ENCODE results near the gene HYAL3.

DNA sequence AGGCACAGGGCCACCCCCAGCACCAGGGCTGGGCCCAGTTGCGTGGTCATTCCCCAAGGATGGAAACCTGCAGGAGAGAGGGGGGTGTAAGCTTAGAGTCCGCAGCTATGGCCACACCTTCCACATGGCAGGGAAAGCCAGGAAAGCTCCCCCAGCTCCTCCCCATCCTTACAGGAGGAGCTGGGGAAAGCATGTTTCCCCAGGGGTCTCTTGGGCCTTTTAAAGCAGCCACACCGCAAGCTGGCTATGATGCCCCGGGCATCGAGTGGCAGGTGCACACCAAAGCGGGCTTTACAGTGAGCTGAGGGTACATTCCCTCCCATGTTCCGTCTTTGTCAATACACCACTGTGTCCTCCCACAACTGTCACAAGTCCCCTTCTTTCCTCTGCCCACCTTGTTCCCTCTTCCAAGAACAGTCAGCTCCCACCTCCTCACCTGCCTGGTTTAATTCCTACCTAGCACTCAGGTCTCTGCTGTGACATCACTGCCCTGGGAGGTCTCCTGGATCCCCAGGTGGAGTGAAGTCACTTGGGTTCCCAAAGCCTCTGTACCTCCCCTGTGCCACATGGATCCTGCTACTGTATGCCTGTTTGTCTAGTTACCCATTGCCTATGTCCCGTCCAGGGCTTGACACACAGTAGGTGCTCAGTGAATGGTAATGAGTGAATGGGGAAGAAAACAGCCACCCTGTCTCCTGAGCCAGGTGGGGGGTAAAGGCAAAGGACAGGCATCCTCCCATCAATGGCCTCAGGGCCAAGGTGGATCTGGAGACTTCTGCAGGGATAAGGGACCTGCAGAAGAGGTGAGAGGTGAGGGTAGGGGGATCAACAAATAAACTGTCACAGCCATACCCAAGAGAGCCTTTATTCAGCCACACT, 3.4 kb downstream of the HYAL3 start:
- TF ChIP-seq EGR1 (IDR thresholded peaks at IDR 0.05; ENCODE audit: low read depth) (no peak), POLR2A (IDR thresholded peaks at IDR 0.05; ENCODE audit: borderline replicate concordance, extremely low read depth, insufficient read depth, insufficient read length) (no peak), POLR2AphosphoS5 (IDR thresholded peaks at IDR 0.05; ENCODE audit: low read depth, low read length) (no peak), SRF (IDR thresholded peaks at IDR 0.05; ENCODE audit: low read depth) (no peak), JUND (IDR thresholded peaks at IDR 0.05) (no peak), ZNF274 (IDR thresholded peaks at IDR 0.05; ENCODE audit: low read depth, low read length) (no peak), EZH2 (IDR thresholded peaks at IDR 0.05) (no peak), EZH2phosphoT487 (IDR thresholded peaks at IDR 0.05; ENCODE audit: borderline replicate concordance) (no peak), RAD21 (IDR thresholded peaks at IDR 0.05; ENCODE audit: low read depth) (no peak), CBX3 (IDR thresholded peaks at IDR 0.05; ENCODE audit: low read depth) (no peak)
- TF ChIP-seq, protein P1, sequence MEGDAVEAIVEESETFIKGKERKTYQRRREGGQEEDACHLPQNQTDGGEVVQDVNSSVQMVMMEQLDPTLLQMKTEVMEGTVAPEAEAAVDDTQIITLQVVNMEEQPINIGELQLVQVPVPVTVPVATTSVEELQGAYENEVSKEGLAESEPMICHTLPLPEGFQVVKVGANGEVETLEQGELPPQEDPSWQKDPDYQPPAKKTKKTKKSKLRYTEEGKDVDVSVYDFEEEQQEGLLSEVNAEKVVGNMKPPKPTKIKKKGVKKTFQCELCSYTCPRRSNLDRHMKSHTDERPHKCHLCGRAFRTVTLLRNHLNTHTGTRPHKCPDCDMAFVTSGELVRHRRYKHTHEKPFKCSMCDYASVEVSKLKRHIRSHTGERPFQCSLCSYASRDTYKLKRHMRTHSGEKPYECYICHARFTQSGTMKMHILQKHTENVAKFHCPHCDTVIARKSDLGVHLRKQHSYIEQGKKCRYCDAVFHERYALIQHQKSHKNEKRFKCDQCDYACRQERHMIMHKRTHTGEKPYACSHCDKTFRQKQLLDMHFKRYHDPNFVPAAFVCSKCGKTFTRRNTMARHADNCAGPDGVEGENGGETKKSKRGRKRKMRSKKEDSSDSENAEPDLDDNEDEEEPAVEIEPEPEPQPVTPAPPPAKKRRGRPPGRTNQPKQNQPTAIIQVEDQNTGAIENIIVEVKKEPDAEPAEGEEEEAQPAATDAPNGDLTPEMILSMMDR (IDR thresholded peaks at IDR 0.05 in 2 of 3, conservative IDR thresholded peaks at IDR 0.05 in 1 of 3; ENCODE audit: borderline replicate concordance in 1 of 3, insufficient read depth in 1 of 3, low read depth in 2 of 3, low read length in 2 of 3), result no peak
- TF ChIP-seq, protein P2, sequence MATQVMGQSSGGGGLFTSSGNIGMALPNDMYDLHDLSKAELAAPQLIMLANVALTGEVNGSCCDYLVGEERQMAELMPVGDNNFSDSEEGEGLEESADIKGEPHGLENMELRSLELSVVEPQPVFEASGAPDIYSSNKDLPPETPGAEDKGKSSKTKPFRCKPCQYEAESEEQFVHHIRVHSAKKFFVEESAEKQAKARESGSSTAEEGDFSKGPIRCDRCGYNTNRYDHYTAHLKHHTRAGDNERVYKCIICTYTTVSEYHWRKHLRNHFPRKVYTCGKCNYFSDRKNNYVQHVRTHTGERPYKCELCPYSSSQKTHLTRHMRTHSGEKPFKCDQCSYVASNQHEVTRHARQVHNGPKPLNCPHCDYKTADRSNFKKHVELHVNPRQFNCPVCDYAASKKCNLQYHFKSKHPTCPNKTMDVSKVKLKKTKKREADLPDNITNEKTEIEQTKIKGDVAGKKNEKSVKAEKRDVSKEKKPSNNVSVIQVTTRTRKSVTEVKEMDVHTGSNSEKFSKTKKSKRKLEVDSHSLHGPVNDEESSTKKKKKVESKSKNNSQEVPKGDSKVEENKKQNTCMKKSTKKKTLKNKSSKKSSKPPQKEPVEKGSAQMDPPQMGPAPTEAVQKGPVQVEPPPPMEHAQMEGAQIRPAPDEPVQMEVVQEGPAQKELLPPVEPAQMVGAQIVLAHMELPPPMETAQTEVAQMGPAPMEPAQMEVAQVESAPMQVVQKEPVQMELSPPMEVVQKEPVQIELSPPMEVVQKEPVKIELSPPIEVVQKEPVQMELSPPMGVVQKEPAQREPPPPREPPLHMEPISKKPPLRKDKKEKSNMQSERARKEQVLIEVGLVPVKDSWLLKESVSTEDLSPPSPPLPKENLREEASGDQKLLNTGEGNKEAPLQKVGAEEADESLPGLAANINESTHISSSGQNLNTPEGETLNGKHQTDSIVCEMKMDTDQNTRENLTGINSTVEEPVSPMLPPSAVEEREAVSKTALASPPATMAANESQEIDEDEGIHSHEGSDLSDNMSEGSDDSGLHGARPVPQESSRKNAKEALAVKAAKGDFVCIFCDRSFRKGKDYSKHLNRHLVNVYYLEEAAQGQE (IDR thresholded peaks at IDR 0.05; ENCODE audit: low read depth), result no peak

All from HCT116 (cell line).